GM12892 (cell line): ENCODE results near the gene CABYR.

ENCODE experiments used
- POLR2A ChIP-seq: IDR thresholded peaks from 2 replicates; pipeline ENCODE4 v1.6.1; 2011; ENCODE audit warnings: low read depth, low read length, control low read depth
- POLR2AphosphoS5 ChIP-seq: IDR thresholded peaks from 2 replicates; pipeline ENCODE4 v1.6.1; 2011; ENCODE audit warnings: low read depth, low read length, control low read depth

- no peak for TF ChIP-seq POLR2A
- no peak for TF ChIP-seq POLR2AphosphoS5
Measured at GRCh38 chr18:24142376-24142775, 3.5 kb downstream of the CABYR start.
